Activated CD4-positive, CD25-positive, alpha-beta regulatory T cell treated with anti-CD3 and anti-CD28 coated beads, Interleukin-2, amount 50 U/mL, for 24 hours (primary cell): ENCODE data around the gene SNORC.

Source experiments
- ATAC-seq, 2 donors: fragments of 150-1000 bp; cut with Tn5 transposase; one replicate each; pipeline ENCODE4 v1.10.0; 2021; ENCODE audit warnings: mild to moderate bottlenecking in 1 of 2, moderate library complexity in 1 of 2

The SNORC gene

GRCh38 chr2:232927793-232928550 lies 57.9 kb downstream of the SNORC start:
- no peak for ATAC-seq
